ENCODE results near the gene DMAP1.
A peak's percentile ranks its signal among the peaks of the same experiment; 100 is the strongest.

The DMAP1 gene

DNA sequence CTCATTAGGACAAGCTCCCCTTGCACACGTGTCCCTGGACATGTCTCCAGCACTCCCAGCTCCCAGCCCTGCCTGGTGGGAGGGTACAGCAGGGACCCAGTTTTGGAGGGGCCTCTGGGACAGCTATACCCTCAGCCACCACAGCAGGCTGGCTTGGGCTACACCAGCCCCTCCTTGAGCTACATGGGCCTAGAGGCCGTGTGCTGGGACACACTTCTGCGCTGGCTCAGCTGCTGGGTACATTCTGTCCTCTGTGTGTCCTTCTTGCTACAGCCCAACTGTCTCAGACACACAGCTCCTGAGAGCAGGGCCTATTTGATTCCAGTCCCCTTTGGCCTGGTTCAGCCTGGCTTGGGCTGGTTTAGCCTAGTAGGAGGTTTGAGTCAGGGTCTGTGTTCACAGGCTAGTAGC lies 26.7 kb downstream of the DMAP1 start:
- H2BK120ac ChIP-seq (ENCODE audit: insufficient read depth, low read length, poor library complexity), result no peak overlapping the region
- H3K27me3 ChIP-seq (ENCODE audit: insufficient read depth, low read length), result no peaks in the 10 kb centered on the region
- no peaks in the 10 kb centered on the region for H3K79me1 ChIP-seq (ENCODE audit: low read length)
- H3K23ac ChIP-seq (ENCODE audit: low read length), result no peak overlapping the region
- H3K4me3 ChIP-seq (ENCODE audit: low read depth, low read length), result no peak overlapping the region
- peaks cover 8 to 27% of the 10 kb centered on the region in 2 experiments for H3K4me1 ChIP-seq (ENCODE audit: control insufficient read depth in 1 of 2, insufficient read depth in 2 of 2, low read length in 2 of 2)
- no peak overlapping the region for H2BK5ac ChIP-seq (ENCODE audit: low read depth, low read length, poor library complexity)
- no peak overlapping the region for H2AFZ ChIP-seq (ENCODE audit: insufficient read depth, low read length, poor library complexity)
- H4K91ac ChIP-seq (ENCODE audit: low read depth, low read length), result no peak overlapping the region
- no peak overlapping the region for H2AK5ac ChIP-seq (ENCODE audit: low read length)
- no peak for DNase-seq
- no peaks in the 10 kb centered on the region for H3K79me2 ChIP-seq (ENCODE audit: control insufficient read depth, insufficient read depth, low read length, poor library complexity)
- H3K4me2 ChIP-seq (ENCODE audit: low read length), result no peak overlapping the region
- peaks cover 3 to 6% of the 10 kb centered on the region in 2 experiments for H3K36me3 ChIP-seq (ENCODE audit: control insufficient read depth in 1 of 2, insufficient read depth in 2 of 2, low read length in 2 of 2)
- no peak overlapping the region for H3K4ac ChIP-seq (ENCODE audit: low read depth, low read length)
- no peak overlapping the region for H3K27ac ChIP-seq (ENCODE audit: low read depth, low read length)
- no CpG with 5 or more reads among the region's 3 CpGs for WGBS (ENCODE audit: extremely low coverage, insufficient coverage, insufficient read length)
- no peak overlapping the region for H3K14ac ChIP-seq (ENCODE audit: low read length)
- no peak overlapping the region for H4K12ac ChIP-seq (ENCODE audit: low read depth, low read length)
- H3K18ac ChIP-seq (ENCODE audit: low read length), result no peak overlapping the region
- H4K8ac ChIP-seq (ENCODE audit: low read depth, low read length), result no peak overlapping the region
- no peak overlapping the region for H2BK12ac ChIP-seq (ENCODE audit: low read length)
- H3K9ac ChIP-seq (ENCODE audit: low read length), result no peak overlapping the region
- no peaks in the 10 kb centered on the region for H3K9me3 ChIP-seq (ENCODE audit: insufficient read depth, low read depth, low read length)

DNA sequence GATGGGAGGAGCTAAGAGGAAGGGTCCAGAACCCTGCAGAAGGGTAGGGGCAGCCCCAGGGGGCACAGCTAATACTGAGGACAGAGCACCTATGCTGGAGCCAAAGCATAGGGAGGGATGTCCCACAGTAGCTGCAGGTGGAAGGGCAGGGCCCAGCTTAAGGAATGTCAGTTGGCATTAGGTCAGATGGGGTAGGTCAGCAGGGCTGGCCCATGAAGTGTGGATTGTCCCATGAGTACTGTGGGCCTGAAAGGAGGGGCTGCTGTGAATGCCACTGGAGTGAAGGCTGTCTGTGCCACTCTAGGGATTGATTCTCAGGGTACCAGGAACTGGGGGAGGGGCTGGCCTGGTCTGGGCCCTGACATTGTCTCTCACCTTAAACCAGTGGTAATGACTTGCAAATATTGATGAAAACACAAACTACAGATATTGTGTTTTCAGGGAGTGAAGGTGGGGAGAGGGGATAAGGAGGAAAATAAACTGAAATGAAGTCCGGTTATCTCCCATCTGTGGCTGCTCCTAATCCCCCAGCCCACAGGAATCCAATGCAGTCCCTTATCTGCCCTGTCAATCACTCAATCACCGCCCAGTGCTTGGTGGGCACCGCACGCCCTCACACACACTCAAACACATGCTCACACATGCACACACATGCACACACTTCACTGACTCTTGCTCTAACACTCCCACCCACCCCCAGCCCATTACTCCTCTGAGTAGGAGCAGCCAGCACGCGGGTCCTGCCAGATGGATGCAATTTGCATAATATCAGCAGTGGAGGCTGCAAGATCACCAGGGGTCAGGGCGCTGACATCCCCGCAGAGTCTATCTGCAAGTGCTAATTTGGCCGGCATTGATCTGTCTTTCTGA lies 27.8 kb downstream of the DMAP1 start:
- H2BK120ac ChIP-seq (ENCODE audit: insufficient read depth, low read length, poor library complexity), result no peak overlapping the region
- peak in 1 of 2 donors; percentile 43 for DNase-seq
- H3K14ac ChIP-seq (ENCODE audit: low read length), result no peak overlapping the region
- no peak overlapping the region for H3K27ac ChIP-seq (ENCODE audit: low read depth, low read length)
- no peak overlapping the region for H3K4me2 ChIP-seq (ENCODE audit: low read length)
- no peak overlapping the region for H2BK5ac ChIP-seq (ENCODE audit: low read depth, low read length, poor library complexity)
- H3K79me2 ChIP-seq (ENCODE audit: control insufficient read depth, insufficient read depth, low read length, poor library complexity), result no peaks in the 10 kb centered on the region
- no peak overlapping the region for H4K12ac ChIP-seq (ENCODE audit: low read depth, low read length)
- no peaks in the 10 kb centered on the region for H3K27me3 ChIP-seq (ENCODE audit: insufficient read depth, low read length)
- H4K8ac ChIP-seq (ENCODE audit: low read depth, low read length), result no peak overlapping the region
- no peaks in the 10 kb centered on the region for H3K9me3 ChIP-seq (ENCODE audit: insufficient read depth, low read depth, low read length)
- peaks cover 8 to 27% of the 10 kb centered on the region in 2 experiments for H3K4me1 ChIP-seq (ENCODE audit: control insufficient read depth in 1 of 2, insufficient read depth in 2 of 2, low read length in 2 of 2)
- H3K36me3 ChIP-seq (ENCODE audit: control insufficient read depth in 1 of 2, insufficient read depth in 2 of 2, low read length in 2 of 2), result peaks cover 3 to 6% of the 10 kb centered on the region in 2 experiments
- H3K4ac ChIP-seq (ENCODE audit: low read depth, low read length), result no peak overlapping the region
- no peak overlapping the region for H3K9ac ChIP-seq (ENCODE audit: low read length)
- no peak overlapping the region for H2BK12ac ChIP-seq (ENCODE audit: low read length)
- H3K4me3 ChIP-seq (ENCODE audit: low read depth, low read length), result no peak overlapping the region
- no peak overlapping the region for H3K23ac ChIP-seq (ENCODE audit: low read length)
- no peak overlapping the region for H2AK5ac ChIP-seq (ENCODE audit: low read length)
- no peak overlapping the region for H2AFZ ChIP-seq (ENCODE audit: insufficient read depth, low read length, poor library complexity)
- WGBS (ENCODE audit: extremely low coverage, insufficient coverage, insufficient read length), result no CpG with 5 or more reads among the region's 9 CpGs
- no peak overlapping the region for H4K91ac ChIP-seq (ENCODE audit: low read depth, low read length)
- no peaks in the 10 kb centered on the region for H3K79me1 ChIP-seq (ENCODE audit: low read length)
- H3K18ac ChIP-seq (ENCODE audit: low read length), result no peak overlapping the region

DNA sequence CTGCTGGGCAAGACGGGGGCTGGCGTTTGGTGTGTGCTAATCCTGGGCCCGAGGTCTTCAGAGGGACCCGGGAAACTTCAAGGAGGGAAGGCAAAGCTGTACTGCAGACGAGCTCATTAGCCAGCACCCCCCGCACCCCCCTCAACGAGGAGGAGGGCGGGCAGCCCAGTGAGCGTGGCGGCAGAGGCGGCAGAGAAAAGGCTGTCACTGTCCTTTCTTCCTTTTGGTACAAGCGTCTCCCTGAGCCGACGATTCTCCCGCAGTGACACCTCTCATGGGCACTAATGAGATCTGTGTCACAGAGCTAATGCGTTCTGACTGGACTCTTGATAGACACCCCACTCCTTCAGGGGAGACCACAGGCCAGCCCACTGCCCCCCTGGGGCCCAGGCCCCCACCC lies 29.5 kb downstream of the DMAP1 start:
- no peak overlapping the region for H3K4ac ChIP-seq (ENCODE audit: low read depth, low read length)
- no peak overlapping the region for H2BK120ac ChIP-seq (ENCODE audit: insufficient read depth, low read length, poor library complexity)
- no peak overlapping the region for H2BK12ac ChIP-seq (ENCODE audit: low read length)
- no peak overlapping the region for H3K18ac ChIP-seq (ENCODE audit: low read length)
- no peaks in the 10 kb centered on the region for H3K9me3 ChIP-seq (ENCODE audit: insufficient read depth, low read depth, low read length)
- H3K79me1 ChIP-seq (ENCODE audit: low read length), result no peaks in the 10 kb centered on the region
- H3K36me3 ChIP-seq (ENCODE audit: control insufficient read depth in 1 of 2, insufficient read depth in 2 of 2, low read length in 2 of 2), result peaks cover 3 to 10% of the 10 kb centered on the region in 2 experiments
- no peak overlapping the region for H3K4me2 ChIP-seq (ENCODE audit: low read length)
- H3K4me3 ChIP-seq (ENCODE audit: low read depth, low read length), result no peak overlapping the region
- H2AFZ ChIP-seq (ENCODE audit: insufficient read depth, low read length, poor library complexity), result no peak overlapping the region
- H2BK5ac ChIP-seq (ENCODE audit: low read depth, low read length, poor library complexity), result no peak overlapping the region
- H3K27me3 ChIP-seq (ENCODE audit: insufficient read depth, low read length), result no peaks in the 10 kb centered on the region
- no peak overlapping the region for H4K12ac ChIP-seq (ENCODE audit: low read depth, low read length)
- WGBS (ENCODE audit: extremely low coverage, insufficient coverage, insufficient read length), result no CpG with 5 or more reads among the region's 16 CpGs
- H3K79me2 ChIP-seq (ENCODE audit: control insufficient read depth, insufficient read depth, low read length, poor library complexity), result no peaks in the 10 kb centered on the region
- H3K9ac ChIP-seq (ENCODE audit: low read length), result no peak overlapping the region
- H3K23ac ChIP-seq (ENCODE audit: low read length), result no peak overlapping the region
- H3K14ac ChIP-seq (ENCODE audit: low read length), result no peak overlapping the region
- H2AK5ac ChIP-seq (ENCODE audit: low read length), result no peak overlapping the region
- no peak overlapping the region for H4K8ac ChIP-seq (ENCODE audit: low read depth, low read length)
- no peak overlapping the region for H3K27ac ChIP-seq (ENCODE audit: low read depth, low read length)
- peaks cover 7 to 26% of the 10 kb centered on the region in 2 experiments for H3K4me1 ChIP-seq (ENCODE audit: control insufficient read depth in 1 of 2, insufficient read depth in 2 of 2, low read length in 2 of 2)
- H4K91ac ChIP-seq (ENCODE audit: low read depth, low read length), result no peak overlapping the region
- no peak for DNase-seq

DNA sequence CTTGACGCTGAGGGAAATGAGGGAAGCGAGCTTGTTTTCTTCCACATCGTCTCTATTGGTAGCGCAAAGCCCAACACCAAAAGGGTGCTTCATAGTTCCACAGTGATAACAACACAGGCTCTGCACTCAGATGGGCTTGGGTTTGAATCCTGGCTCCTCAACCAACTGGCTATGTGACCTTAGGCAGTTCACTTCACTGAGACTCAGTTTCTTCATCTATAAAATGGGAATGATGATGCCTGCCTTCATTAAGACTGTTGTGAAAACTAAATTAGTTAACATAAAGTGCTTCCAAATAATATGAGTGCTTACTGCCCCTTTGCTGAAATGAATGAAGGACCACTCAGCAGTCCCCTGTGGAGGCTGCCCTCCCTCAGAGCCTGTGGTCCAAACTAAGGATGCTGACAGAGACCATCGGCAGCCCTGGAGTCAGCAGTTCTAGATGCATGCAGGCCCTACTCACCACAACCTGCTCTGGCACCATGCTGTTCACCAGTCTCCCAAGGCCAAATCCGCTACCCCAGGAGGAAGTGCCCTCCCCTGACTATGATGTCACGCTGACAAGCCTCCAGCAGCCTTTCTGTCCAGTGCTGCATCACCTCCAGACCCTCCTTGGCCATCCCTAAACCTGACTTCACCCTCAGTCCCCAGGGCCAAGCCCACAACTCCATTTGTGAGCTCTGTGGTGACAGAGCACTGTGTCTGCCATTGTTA lies 30.7 kb downstream of the DMAP1 start:
- H2BK120ac ChIP-seq (ENCODE audit: insufficient read depth, low read length, poor library complexity), result no peak overlapping the region
- H3K79me1 ChIP-seq (ENCODE audit: low read length), result no peaks in the 10 kb centered on the region
- no peak overlapping the region for H2BK12ac ChIP-seq (ENCODE audit: low read length)
- no peak overlapping the region for H3K14ac ChIP-seq (ENCODE audit: low read length)
- H3K27me3 ChIP-seq (ENCODE audit: insufficient read depth, low read length), result no peaks in the 10 kb centered on the region
- no peak overlapping the region for H2AK5ac ChIP-seq (ENCODE audit: low read length)
- H3K36me3 ChIP-seq (ENCODE audit: control insufficient read depth in 1 of 2, insufficient read depth in 2 of 2, low read length in 2 of 2), result peaks cover 3 to 11% of the 10 kb centered on the region in 2 experiments
- no peak overlapping the region for H4K91ac ChIP-seq (ENCODE audit: low read depth, low read length)
- no peak overlapping the region for H3K4me3 ChIP-seq (ENCODE audit: low read depth, low read length)
- peaks cover 0 to 18% of the 10 kb centered on the region in 2 experiments for H3K4me1 ChIP-seq (ENCODE audit: control insufficient read depth in 1 of 2, insufficient read depth in 2 of 2, low read length in 2 of 2)
- no peak overlapping the region for H4K8ac ChIP-seq (ENCODE audit: low read depth, low read length)
- no peak for DNase-seq
- no CpG with 5 or more reads among the region's 7 CpGs for WGBS (ENCODE audit: extremely low coverage, insufficient coverage, insufficient read length)
- no peak overlapping the region for H2BK5ac ChIP-seq (ENCODE audit: low read depth, low read length, poor library complexity)
- H3K18ac ChIP-seq (ENCODE audit: low read length), result no peak overlapping the region
- no peak overlapping the region for H3K27ac ChIP-seq (ENCODE audit: low read depth, low read length)
- H3K9me3 ChIP-seq (ENCODE audit: insufficient read depth, low read depth, low read length), result no peaks in the 10 kb centered on the region
- H2AFZ ChIP-seq (ENCODE audit: insufficient read depth, low read length, poor library complexity), result no peak overlapping the region
- no peak overlapping the region for H3K23ac ChIP-seq (ENCODE audit: low read length)
- H3K79me2 ChIP-seq (ENCODE audit: control insufficient read depth, insufficient read depth, low read length, poor library complexity), result no peaks in the 10 kb centered on the region
- H3K4me2 ChIP-seq (ENCODE audit: low read length), result no peak overlapping the region
- no peak overlapping the region for H3K4ac ChIP-seq (ENCODE audit: low read depth, low read length)
- no peak overlapping the region for H4K12ac ChIP-seq (ENCODE audit: low read depth, low read length)
- no peak overlapping the region for H3K9ac ChIP-seq (ENCODE audit: low read length)

Data from trophoblast cell (in vitro differentiated cells and primary cell).